Measurements from ENCODE around the gene CDKAL1. TPM values are rescaled to one million over a fixed set of nuclear protein-coding genes. Genes with fewer than 3 reads are reported as not detected.

The CDKAL1 gene
- total and polyA plus RNA-seq, 2 donors (not counting 3 experiments of a cell fraction or from before 2014, with no cell fraction given), result 6.1 to 20.5 TPM

DNA sequence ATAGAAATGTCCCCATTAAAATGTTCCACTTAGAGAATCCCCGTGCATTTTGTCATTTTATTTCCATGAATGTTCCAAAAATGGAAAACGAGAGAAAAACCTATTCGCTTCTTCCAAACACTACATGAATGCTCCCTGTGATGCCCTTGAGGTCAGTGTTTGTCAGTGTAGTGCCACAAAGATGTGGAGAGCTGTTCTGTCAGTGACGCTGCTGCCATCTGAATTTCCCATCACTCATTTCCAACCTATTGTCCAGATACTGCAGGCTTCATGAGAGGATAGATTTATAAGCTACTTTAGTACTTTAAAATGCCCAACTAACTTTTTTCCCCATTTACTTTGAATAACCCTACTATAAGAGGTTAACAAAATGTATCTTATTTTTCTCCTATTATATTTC is 335.8 kb downstream of the CDKAL1 start:
- DNase-seq (ENCODE audit: low read depth, low spot score) (no peak), FAIRE-seq (no peak)
- BruUV-seq (replicated peaks), result no TSS peak
- Histone ChIP-seq H2AFZ (ENCODE audit: low read depth, low read length) (no peak overlapping the region), H3K27ac (ENCODE audit: insufficient read depth, low read depth, low read length) (no peak overlapping the region), H3K79me2 (ENCODE audit: control insufficient read depth, insufficient read depth, low read length) (no peaks in the 10 kb centered on the region), H3K9ac (replicated peaks; ENCODE audit: extremely low read depth, insufficient read depth, low read length) (no peak overlapping the region), H3K36me3 (ENCODE audit: control insufficient read depth in 2 of 2, extremely low read depth in 1 of 2, insufficient read depth in 2 of 2, low read length in 2 of 2) (no peaks in the 10 kb centered on the region), H4K20me1 (replicated peaks; ENCODE audit: control insufficient read depth, extremely low read depth, insufficient read depth, low read length) (no peaks in the 10 kb centered on the region), H3K9me1 (replicated peaks; ENCODE audit: control insufficient read depth, extremely low read depth, insufficient read depth, low read length) (no peaks in the 10 kb centered on the region), H3K4me2 (ENCODE audit: insufficient read depth, low read length) (no peak overlapping the region), H3K9me3 (replicated peaks; ENCODE audit: control insufficient read depth, insufficient read depth, low read length) (no peaks in the 10 kb centered on the region), H3K4me3 (replicated peaks in 1 of 3; ENCODE audit: insufficient read depth in 1 of 3, low read depth in 1 of 3, low read length in 3 of 3) (no peak overlapping the region), H3K4me1 (ENCODE audit: control insufficient read depth, extremely low read depth, insufficient read depth, low read length) (no peaks in the 10 kb centered on the region), H3K27me3 (ENCODE audit: control insufficient read depth in 2 of 2, insufficient read depth in 2 of 2, low read length in 2 of 2) (no peaks in the 10 kb centered on the region)
- dilution Hi-C loops (cut with MboI; ENCODE audit: extremely low pct_ligation_motif_present, low sequenced_read_pairs) (no loop called here), intact Hi-C loops (cut with micrococcal nuclease) (loop anchor here (10.0 kb wide), 1 partner anchor 875 kb away; no protein-coding TSS in a partner anchor)
- TF ChIP-seq POLR2AphosphoS5 (IDR thresholded peaks at IDR 0.05; ENCODE audit: insufficient read depth, low read depth, low read length) (no peak), EZH2 (IDR thresholded peaks at IDR 0.05; ENCODE audit: borderline replicate concordance, low read depth, low read length, severe bottlenecking) (no peak), JUN (IDR thresholded peaks at IDR 0.05; ENCODE audit: borderline replicate concordance, insufficient read depth, insufficient read length, low read depth) (no peak), MYC (IDR thresholded peaks at IDR 0.05; ENCODE audit: low read depth, low read length) (no peak), GATA2 (IDR thresholded peaks at IDR 0.05; ENCODE audit: insufficient read depth, insufficient read length, low read depth, low read length) (no peak), POLR2A (IDR thresholded peaks at IDR 0.05; ENCODE audit: low read depth, low read length) (no peak), FOS (IDR thresholded peaks at IDR 0.05; ENCODE audit: borderline replicate concordance, insufficient read depth, low read length) (no peak)
- TF ChIP-seq, protein P1, sequence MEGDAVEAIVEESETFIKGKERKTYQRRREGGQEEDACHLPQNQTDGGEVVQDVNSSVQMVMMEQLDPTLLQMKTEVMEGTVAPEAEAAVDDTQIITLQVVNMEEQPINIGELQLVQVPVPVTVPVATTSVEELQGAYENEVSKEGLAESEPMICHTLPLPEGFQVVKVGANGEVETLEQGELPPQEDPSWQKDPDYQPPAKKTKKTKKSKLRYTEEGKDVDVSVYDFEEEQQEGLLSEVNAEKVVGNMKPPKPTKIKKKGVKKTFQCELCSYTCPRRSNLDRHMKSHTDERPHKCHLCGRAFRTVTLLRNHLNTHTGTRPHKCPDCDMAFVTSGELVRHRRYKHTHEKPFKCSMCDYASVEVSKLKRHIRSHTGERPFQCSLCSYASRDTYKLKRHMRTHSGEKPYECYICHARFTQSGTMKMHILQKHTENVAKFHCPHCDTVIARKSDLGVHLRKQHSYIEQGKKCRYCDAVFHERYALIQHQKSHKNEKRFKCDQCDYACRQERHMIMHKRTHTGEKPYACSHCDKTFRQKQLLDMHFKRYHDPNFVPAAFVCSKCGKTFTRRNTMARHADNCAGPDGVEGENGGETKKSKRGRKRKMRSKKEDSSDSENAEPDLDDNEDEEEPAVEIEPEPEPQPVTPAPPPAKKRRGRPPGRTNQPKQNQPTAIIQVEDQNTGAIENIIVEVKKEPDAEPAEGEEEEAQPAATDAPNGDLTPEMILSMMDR (IDR thresholded peaks at IDR 0.05; ENCODE audit: extremely low read depth in 1 of 2, insufficient read depth in 1 of 2, low read depth in 1 of 2, low read length in 2 of 2), result no peak
- TF ChIP-seq, protein P2, sequence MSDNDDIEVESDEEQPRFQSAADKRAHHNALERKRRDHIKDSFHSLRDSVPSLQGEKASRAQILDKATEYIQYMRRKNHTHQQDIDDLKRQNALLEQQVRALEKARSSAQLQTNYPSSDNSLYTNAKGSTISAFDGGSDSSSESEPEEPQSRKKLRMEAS (IDR thresholded peaks at IDR 0.05; ENCODE audit: insufficient read depth, insufficient read length), result no peak
- CTCF ChIA-PET, result interaction anchor here (1.0 kb wide), 1 partner anchor 719 kb away, joined by 3 read pairs; no protein-coding TSS in a partner anchor
- POLR2A ChIA-PET, result no interaction called here
